B cell (primary cell): Measurements from ENCODE around the gene NUDT7.

Experiments used
- EZH2 ChIP-seq: IDR thresholded peaks from 2 replicates; pipeline ENCODE4 v1.6.1; 2012; ENCODE audit warnings: borderline replicate concordance, low read depth, mild to moderate bottlenecking, moderate library complexity, low read length; ENCODE audit not compliant: insufficient read depth, poor library complexity, severe bottlenecking
- TF ChIP-seq, protein P1 (sequence below): fragments of 200-600 bp; IDR thresholded peaks from one replicate; pipeline ENCODE4 v1.8.0; 2022; ENCODE audit warnings: antibody characterized with exemption, mild to moderate bottlenecking

DNA sequence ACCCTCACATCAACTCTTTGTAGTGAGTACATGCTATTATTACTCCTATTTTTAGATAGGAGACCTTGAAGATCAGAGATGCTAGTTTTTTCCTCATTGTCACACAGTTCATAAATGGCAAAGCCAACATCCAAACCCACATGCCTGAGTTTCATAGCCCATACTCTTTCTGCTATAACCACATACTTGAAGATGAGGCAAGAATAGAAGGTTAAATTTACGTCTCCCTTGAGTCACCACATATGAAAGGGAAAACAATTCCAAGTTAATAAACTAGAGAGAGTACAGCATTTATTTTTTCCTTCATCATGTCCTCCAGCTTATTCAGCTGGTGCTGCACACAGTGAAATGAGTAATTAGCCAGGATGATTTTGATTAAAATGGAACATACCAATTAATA, 23.7 kb downstream of the NUDT7 start:
- TF ChIP-seq, protein P1, sequence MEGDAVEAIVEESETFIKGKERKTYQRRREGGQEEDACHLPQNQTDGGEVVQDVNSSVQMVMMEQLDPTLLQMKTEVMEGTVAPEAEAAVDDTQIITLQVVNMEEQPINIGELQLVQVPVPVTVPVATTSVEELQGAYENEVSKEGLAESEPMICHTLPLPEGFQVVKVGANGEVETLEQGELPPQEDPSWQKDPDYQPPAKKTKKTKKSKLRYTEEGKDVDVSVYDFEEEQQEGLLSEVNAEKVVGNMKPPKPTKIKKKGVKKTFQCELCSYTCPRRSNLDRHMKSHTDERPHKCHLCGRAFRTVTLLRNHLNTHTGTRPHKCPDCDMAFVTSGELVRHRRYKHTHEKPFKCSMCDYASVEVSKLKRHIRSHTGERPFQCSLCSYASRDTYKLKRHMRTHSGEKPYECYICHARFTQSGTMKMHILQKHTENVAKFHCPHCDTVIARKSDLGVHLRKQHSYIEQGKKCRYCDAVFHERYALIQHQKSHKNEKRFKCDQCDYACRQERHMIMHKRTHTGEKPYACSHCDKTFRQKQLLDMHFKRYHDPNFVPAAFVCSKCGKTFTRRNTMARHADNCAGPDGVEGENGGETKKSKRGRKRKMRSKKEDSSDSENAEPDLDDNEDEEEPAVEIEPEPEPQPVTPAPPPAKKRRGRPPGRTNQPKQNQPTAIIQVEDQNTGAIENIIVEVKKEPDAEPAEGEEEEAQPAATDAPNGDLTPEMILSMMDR = no peak
- TF ChIP-seq EZH2 = no peak
